LHCN-M2 (cell line): ENCODE data around the gene FTSJ3. TPM values are rescaled to one million over a fixed set of nuclear protein-coding genes. Genes with fewer than 3 reads are reported as not detected.
A peak's percentile ranks its signal among the peaks of the same experiment; 100 is the strongest.

Experiments used
- DNase-seq: peaks from one replicate; pipeline ENCODE4 v3.0.0-alpha.2; 2012; ENCODE audit warnings: low read depth
- total RNA-seq: library from RNA; depleted of rRNA; stranded (reverse); fragments of >200 nt; gene quantifications from 2 replicates; pipeline ENCODE4 v1.2.3, GENCODE V29; 2014

Gene FTSJ3
- total RNA-seq, 1 experiment from 2014 or later = 44.3 TPM

- DNase-seq = peak; percentile 26
Observed at GRCh38 chr17:63843910-63844677, 16.6 kb upstream of the FTSJ3 start.

GRCh38 chr17:63843387-63843888 is 16.0 kb upstream of the FTSJ3 start:
- DNase-seq = peak; percentile 81

GRCh38 chr17:63842540-63843386 is 15.3 kb upstream of the FTSJ3 start, which contains the start of gene SMARCD2:
Gene SMARCD2 (minus strand): TSS chr17:63842685. CDS start chr17:63842674, 11 bp downstream.
- peak; percentile 99 for DNase-seq

- no peak for DNase-seq
Observed at GRCh38 chr17:63842173-63842539, 14.7 kb upstream of the FTSJ3 start.

- DNase-seq = peak; percentile 54
Observed at GRCh38 chr17:63841350-63842172, 14.1 kb upstream of the FTSJ3 start.

GRCh38 chr17:63840591-63841349 is 13.3 kb upstream of the FTSJ3 start:
- DNase-seq = no peak

- DNase-seq = peak; percentile 20
Observed at GRCh38 chr17:63838631-63839171, 11.2 kb upstream of the FTSJ3 start.

- no peak for DNase-seq
Observed at GRCh38 chr17:63837962-63838600, 10.6 kb upstream of the FTSJ3 start.

- no peak for DNase-seq
Observed at GRCh38 chr17:63837480-63837879, 10.0 kb upstream of the FTSJ3 start.

GRCh38 chr17:63836811-63837210 is 9.3 kb upstream of the FTSJ3 start:
- no peak for DNase-seq

- DNase-seq = no peak
Observed at GRCh38 chr17:63835167-63835720, 7.8 kb upstream of the FTSJ3 start.

- DNase-seq = peak; percentile 88
Observed at GRCh38 chr17:63834431-63835166, 7.1 kb upstream of the FTSJ3 start.

GRCh38 chr17:63833741-63834373 is 6.4 kb upstream of the FTSJ3 start:
- DNase-seq = no peak

- no peak for DNase-seq
Observed at GRCh38 chr17:63833026-63833740, 5.7 kb upstream of the FTSJ3 start.

GRCh38 chr17:63832455-63832854 is 5.0 kb upstream of the FTSJ3 start:
- DNase-seq = no peak

GRCh38 chr17:63832014-63832413 is 4.6 kb upstream of the FTSJ3 start:
- no peak for DNase-seq

GRCh38 chr17:63831505-63831904 is 4.0 kb upstream of the FTSJ3 start:
- DNase-seq = no peak
